ENCODE measurements around the gene DGKI. TPM values are rescaled to one million over a fixed set of nuclear protein-coding genes. Genes with fewer than 3 reads are reported as not detected.

DGKI gene
- total and polyA plus RNA-seq, 2 of the 13 experiments (the other 11 are each of a cell fraction or from before 2014, with no cell fraction given): 0.09 to 0.17 TPM

DNA sequence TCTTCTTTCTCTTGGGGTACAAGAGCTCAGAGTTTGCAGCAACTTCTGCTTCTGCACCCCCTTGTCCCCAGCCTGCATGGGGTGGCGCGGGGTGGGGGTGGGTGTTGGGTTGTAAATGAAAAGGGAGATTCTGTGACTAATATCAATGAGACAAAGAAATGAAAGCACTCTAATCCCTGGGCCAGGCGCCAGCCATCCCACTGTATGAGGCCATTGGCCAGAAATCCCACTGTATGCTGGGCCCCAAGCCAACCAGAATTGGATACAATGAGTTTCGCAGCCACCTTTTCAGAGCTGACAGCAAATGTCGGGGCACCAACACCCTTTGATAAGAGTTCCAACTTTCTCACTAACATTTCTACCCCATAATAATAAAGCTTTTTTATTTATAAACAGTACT is 492.4 kb downstream of the DGKI start:
- H2AFZ ChIP-seq (ENCODE audit: low read length): no peak overlapping the region
- no peak for FAIRE-seq
- no peaks in the 10 kb centered on the region for H3K36me3 ChIP-seq (replicated peaks in 1 of 2; ENCODE audit: control insufficient read depth in 1 of 2, insufficient read depth in 2 of 2, low read length in 2 of 2)
- no peak for DNase-seq (ENCODE audit: low spot score)
- ChIA-PET POLR2A (no interaction called here), CTCF (ENCODE audit: low intra/inter-chr PET ratio, low total read pairs) (no interaction called here)
- peaks cover 16% of the 10 kb centered on the region for H3K9me3 ChIP-seq (ENCODE audit: low read length)
- in situ Hi-C loops (cut with HindIII; ENCODE audit: extremely low pct_ligation_motif_present, low pct_unique_long_range_greater_than_20kb): no loop called here
- WGBS (ENCODE audit: low lambda C conversion rate): 25% methylated on average over 5 of the region's 5 CpGs
- no peak overlapping the region for H3K4me2 ChIP-seq (ENCODE audit: low read depth, low read length)
- H3K4me1 ChIP-seq (ENCODE audit: insufficient read depth, low read length): no peaks in the 10 kb centered on the region
- H3K27ac ChIP-seq (ENCODE audit: extremely low read length, insufficient read depth, low read length): no peak overlapping the region
- no peaks in the 10 kb centered on the region for H3K79me2 ChIP-seq (ENCODE audit: insufficient read depth, low read length)
- H3K9ac ChIP-seq (ENCODE audit: insufficient read depth, low read depth, low read length): no peak overlapping the region
- TF ChIP-seq ZNF672 (CRISPR knock-in tag; IDR thresholded peaks at IDR 0.05): no peak
- no peak for TF ChIP-seq TOE1 (CRISPR knock-in tag; IDR thresholded peaks at IDR 0.05)
- TF ChIP-seq, protein P1, sequence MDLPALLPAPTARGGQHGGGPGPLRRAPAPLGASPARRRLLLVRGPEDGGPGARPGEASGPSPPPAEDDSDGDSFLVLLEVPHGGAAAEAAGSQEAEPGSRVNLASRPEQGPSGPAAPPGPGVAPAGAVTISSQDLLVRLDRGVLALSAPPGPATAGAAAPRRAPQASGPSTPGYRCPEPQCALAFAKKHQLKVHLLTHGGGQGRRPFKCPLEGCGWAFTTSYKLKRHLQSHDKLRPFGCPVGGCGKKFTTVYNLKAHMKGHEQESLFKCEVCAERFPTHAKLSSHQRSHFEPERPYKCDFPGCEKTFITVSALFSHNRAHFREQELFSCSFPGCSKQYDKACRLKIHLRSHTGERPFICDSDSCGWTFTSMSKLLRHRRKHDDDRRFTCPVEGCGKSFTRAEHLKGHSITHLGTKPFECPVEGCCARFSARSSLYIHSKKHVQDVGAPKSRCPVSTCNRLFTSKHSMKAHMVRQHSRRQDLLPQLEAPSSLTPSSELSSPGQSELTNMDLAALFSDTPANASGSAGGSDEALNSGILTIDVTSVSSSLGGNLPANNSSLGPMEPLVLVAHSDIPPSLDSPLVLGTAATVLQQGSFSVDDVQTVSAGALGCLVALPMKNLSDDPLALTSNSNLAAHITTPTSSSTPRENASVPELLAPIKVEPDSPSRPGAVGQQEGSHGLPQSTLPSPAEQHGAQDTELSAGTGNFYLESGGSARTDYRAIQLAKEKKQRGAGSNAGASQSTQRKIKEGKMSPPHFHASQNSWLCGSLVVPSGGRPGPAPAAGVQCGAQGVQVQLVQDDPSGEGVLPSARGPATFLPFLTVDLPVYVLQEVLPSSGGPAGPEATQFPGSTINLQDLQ (CRISPR knock-in tag; IDR thresholded peaks at IDR 0.05): no peak
- TF ChIP-seq ZNF747 (CRISPR knock-in tag; IDR thresholded peaks at IDR 0.05; ENCODE audit: borderline replicate concordance): no peak
- TF ChIP-seq, protein P2, sequence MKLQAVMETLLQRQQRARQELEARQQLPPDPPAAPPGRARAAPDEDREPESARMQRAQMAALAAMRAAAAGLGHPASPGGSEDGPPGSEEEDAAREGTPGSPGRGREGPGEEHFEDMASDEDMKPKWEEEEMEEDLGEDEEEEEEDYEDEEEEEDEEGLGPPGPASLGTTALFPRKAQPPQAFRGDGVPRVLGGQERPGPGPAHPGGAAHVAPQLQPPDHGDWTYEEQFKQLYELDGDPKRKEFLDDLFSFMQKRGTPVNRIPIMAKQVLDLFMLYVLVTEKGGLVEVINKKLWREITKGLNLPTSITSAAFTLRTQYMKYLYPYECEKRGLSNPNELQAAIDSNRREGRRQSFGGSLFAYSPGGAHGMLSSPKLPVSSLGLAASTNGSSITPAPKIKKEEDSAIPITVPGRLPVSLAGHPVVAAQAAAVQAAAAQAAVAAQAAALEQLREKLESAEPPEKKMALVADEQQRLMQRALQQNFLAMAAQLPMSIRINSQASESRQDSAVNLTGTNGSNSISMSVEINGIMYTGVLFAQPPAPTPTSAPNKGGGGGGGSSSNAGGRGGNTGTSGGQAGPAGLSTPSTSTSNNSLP (IDR thresholded peaks at IDR 0.05; ENCODE audit: low read depth, low read length): no peak
- TF ChIP-seq, protein P3, sequence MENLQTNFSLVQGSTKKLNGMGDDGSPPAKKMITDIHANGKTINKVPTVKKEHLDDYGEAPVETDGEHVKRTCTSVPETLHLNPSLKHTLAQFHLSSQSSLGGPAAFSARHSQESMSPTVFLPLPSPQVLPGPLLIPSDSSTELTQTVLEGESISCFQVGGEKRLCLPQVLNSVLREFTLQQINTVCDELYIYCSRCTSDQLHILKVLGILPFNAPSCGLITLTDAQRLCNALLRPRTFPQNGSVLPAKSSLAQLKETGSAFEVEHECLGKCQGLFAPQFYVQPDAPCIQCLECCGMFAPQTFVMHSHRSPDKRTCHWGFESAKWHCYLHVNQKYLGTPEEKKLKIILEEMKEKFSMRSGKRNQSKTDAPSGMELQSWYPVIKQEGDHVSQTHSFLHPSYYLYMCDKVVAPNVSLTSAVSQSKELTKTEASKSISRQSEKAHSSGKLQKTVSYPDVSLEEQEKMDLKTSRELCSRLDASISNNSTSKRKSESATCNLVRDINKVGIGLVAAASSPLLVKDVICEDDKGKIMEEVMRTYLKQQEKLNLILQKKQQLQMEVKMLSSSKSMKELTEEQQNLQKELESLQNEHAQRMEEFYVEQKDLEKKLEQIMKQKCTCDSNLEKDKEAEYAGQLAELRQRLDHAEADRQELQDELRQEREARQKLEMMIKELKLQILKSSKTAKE (CRISPR knock-in tag; IDR thresholded peaks at IDR 0.05; ENCODE audit: borderline replicate concordance): no peak
- no peak for TF ChIP-seq KLF6 (CRISPR knock-in tag; IDR thresholded peaks at IDR 0.05)
- TF ChIP-seq MED13 (CRISPR knock-in tag; IDR thresholded peaks at IDR 0.05): no peak
- no peak for TF ChIP-seq TBP (CRISPR knock-in tag; IDR thresholded peaks at IDR 0.05)
- no peak for TF ChIP-seq KLF15 (CRISPR knock-in tag; IDR thresholded peaks at IDR 0.05; ENCODE audit: borderline replicate concordance)
- TF ChIP-seq, protein P4, sequence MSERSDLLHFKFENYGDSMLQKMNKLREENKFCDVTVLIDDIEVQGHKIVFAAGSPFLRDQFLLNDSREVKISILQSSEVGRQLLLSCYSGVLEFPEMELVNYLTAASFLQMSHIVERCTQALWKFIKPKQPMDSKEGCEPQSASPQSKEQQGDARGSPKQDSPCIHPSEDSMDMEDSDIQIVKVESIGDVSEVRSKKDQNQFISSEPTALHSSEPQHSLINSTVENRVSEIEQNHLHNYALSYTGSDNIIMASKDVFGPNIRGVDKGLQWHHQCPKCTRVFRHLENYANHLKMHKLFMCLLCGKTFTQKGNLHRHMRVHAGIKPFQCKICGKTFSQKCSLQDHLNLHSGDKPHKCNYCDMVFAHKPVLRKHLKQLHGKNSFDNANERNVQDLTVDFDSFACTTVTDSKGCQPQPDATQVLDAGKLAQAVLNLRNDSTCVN (CRISPR knock-in tag; IDR thresholded peaks at IDR 0.05; ENCODE audit: borderline replicate concordance): no peak
- TF ChIP-seq DPF2 (CRISPR knock-in tag; IDR thresholded peaks at IDR 0.05; ENCODE audit: borderline replicate concordance, low read depth): no peak
- TF ChIP-seq GPN1 (CRISPR knock-in tag; IDR thresholded peaks at IDR 0.05; ENCODE audit: borderline replicate concordance): no peak
- TF ChIP-seq NR2F1 (CRISPR knock-in tag; IDR thresholded peaks at IDR 0.05): no peak
- no peak for ATAC-seq
- no peaks in the 10 kb centered on the region for H3K27me3 ChIP-seq (ENCODE audit: control insufficient read depth in 1 of 2, insufficient read depth in 2 of 2, low read length in 2 of 2)
- no peaks in the 10 kb centered on the region for H4K20me1 ChIP-seq (ENCODE audit: insufficient read depth, low read length)
- intact Hi-C loops (cut with micrococcal nuclease; ENCODE audit: unreplicated experiment): no loop called here
- BruUV-seq (replicated peaks): no TSS peak
- no peak overlapping the region for H3K4me3 ChIP-seq (replicated peaks in 1 of 3; ENCODE audit: insufficient read depth in 1 of 3, low read depth in 2 of 3, low read length in 3 of 3)
